GF-D8 (cell line): Measurements from ENCODE around the gene GALNT1.

Source experiments
- DNase-seq: peaks from one replicate; lab custom pipeline; 2025; lab: John Stamatoyannopoulos, UW

Gene GALNT1

DNA sequence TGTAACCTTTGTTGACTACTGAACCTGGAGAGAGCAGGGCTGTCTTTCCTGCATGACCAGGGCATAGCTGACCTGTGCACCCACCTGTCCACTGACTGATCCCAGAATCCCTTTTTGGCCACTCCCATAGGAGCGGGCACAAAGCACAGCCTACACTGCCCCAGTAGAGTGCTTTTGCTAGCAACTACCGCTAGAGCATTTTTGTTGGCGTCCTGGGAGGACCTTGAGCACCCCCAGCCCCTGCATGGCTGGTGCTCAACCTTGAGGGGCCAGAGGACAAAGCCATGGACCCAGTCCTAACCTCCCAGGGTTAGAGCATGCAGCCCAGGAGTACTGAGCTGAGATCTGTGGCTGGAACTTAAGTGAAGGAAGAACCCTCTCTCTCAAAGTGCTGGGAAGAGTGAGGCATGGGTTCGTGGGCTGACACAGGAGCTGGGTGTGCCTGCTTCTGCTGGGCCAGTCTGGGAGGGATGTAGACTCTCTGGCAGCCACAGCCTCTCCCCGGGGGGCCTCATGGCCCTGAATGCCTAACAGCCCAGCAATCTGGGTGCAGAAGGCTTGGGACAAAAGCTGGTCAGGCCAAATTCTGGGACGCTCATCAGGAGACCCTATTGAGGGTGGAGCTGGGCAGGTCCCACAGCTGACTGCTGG is 140.0 kb downstream of the GALNT1 start:
- DNase-seq = no peak

DNA sequence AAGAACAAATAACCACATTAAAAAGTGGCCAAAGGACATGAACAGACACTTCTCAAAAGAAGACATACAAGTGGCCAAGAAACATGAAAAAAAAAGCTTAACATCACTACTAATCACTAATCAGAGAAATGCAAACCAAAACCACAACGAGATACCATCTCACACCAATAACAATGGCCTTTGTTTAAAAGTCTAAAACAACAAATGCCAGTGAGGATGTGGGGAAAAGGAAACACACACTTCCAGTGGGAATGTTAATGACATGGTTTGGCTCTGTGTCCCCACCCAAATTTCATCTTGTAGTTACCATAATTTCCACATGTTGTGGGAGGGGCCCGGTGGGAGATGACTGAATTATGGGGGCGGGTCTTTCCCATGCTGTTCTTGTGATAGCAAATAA is 147.1 kb downstream of the GALNT1 start:
- no peak for DNase-seq

DNA sequence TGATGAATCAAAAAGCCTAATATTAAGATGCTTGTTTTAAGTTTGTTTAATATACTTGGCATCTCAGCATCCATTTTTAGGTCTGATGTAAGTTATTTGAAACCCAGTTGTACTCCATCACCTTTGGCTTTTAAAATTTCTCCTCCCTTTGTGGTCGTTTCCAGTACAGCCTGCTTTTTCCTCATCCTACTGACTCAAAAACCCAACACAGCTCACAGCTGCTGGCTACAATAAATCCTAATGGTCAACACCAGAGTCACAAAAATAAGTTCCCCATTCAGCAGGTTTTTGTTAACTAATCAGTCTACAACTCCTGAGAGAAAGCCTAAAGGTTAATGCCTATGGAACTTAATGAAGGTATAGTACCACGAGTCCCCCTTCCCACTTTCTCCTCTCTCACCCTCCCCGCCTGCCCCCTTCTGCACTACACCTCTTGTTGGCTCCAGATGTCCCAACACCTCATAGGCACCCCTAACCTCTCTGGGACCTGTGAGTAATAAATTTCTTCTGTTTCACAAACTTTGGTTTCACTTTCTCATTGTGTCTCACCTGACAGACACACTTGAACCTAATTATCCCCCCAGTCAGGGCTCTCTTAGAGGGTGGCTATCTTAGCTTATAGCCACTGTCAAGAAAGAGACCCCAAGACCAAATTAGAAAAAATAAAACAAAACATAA is 148.6 kb downstream of the GALNT1 start:
- DNase-seq = no peak

DNA sequence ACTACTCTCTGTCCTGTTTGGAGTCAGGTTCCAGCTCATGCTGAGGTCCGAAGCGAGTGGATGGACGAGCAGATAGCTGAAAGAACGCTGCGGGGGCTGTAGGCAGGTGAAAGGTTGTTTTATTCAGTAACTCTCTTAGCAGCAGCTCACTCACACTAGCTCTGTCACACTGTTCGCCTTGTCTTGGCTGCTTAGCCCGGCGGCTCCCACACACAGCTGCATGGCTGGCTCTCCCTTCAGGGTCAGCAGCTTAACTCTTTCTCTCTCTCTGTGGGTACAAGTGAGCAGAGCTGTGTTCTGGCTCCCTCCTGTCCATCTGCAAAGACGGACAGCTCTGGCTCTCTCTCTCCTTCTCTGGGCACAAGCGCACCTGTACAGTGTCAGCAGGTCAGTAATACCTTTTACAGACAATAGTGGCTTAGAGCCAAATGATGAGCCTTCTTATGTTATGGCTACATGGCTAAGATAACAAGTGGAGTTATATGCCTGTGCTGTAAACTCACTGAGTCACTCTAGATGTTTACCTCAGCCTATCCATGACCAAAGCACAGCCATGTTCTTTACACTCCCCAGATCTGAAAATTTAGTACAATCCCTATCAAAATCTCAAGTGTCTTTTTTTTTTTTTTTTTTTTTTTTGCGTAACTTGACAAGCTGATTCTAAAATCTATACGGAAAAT is 149.3 kb downstream of the GALNT1 start:
- DNase-seq = no peak

DNA sequence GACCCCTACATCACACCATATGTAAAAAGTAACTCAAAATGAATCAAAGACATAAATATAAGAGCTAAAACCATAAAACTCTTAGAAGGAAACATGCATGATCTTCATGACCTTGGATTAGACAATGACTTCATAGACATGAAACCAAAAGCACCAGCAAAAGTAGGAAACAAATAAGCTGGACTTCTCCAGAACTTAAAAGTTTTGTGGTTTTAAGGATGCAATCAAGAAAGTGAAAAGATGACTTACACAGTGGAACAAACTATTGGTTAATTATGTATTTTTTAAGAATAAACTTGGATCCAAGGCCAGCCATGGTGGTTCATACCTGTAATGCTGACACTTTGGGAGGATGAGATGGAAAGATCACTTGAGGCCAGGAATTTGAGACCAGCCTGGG is 150.2 kb downstream of the GALNT1 start:
- DNase-seq = no peak

DNA sequence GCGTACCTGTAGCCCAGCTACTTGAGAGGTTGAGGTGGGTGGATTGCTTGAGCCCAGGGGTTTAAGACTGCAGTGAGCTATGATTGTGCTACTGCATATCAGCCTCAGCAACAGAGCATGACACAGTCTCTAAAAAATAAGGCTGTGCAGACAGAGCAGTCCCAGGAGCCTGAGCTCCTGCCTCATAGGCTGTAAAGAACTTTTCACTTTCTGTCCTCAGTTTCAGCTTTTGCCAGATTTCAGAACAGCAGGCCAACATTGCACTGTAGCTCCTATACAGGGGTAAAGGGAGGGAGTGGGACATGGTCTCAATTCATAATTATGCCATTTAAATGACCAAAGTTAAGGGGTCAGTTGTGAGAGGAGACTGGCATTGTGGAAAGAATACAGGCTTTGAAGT is 150.6 kb downstream of the GALNT1 start:
- DNase-seq = no peak

DNA sequence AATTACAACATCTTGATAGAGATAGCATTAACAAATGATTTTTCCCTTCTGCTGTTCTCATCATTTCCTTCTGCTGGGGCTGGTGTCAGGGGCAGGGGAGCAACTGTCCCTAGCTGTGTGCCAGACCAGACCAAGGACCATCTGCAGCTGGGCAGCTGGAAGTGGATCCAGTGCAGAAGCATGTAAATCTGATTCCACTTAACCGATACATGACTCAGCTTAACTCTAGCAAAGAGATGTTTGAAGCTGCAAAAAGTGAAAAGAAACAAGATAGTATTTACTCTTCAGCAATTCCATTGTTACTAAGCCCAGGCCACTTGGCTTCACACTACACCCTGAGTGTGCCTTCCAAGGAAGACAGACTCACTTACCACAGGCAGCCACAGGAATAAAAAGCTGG is 151.1 kb downstream of the GALNT1 start:
- no peak for DNase-seq

DNA sequence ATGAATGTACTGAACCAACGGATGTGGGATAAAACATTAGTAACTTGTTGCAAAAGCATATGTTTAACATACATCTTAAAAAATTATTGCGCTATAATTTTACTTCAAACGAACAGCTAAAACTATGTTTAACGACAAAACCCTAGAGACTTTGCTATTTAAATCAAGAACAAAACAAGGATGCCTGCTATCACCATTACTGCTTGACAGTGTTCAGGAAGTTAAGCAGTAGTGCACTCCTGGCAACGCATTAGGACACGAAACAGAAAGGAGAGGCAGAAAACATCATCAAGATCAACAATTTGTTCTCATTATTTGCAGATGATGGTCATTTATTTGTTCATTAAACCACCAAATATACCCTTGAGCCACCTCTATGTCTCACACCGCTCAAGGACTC is 151.9 kb downstream of the GALNT1 start:
- DNase-seq = no peak

DNA sequence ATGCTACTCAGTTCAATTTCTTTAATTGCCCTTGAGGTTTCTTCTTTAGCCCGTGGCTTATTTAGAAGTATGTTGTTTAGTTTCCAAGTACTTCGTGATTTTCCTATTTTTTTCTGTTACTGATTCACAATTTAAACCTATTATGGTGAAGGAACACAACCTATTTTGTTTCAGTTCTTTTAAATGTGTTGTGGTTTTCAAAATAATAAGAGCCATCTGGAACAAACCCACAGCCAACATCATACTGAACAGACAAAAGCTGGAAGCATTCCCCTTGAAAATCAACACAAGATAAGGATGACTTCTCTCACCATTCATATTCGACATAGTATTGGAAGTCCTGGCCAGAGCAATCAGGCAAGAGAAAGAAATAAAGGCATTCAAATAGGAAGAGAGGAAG is 155.2 kb downstream of the GALNT1 start:
- no peak for DNase-seq

DNA sequence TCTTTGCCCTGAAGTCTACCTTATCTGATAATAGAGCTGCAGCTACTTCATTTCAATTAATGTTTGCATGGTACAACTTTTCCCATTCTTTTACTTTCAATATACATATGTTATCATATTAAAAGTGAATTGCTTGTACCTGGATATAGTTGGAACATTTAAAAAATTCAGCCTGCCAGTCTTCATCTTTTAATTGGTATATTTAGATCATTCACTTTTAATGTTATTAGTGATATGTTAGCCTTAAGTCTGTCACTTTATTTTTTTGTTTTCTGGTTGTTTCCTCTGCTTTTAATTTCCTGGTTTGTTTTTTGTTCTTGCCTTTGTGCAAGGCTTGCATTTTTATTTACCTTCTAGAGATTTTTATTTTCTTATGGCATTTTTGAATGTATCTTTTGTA is 158.2 kb downstream of the GALNT1 start:
- no peak for DNase-seq

DNA sequence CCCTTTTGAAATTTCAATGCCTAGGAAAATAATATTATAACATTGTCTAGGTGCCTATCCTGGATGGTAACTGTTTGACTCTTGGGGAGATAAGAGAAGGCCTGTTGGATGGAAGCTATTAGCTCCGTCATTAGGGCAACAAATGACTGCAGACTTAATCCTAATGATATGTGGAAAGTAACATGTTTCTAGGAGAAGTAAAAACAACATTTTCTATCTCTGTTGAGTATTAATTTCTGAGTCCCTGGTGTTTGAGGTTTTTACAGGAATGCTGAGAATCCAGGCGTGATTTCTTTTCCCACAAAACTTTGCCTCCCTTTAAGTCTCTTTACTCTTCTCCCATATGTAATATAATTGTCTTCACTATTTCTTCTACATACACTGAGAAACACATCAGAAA is 159.1 kb downstream of the GALNT1 start:
- no peak for DNase-seq

DNA sequence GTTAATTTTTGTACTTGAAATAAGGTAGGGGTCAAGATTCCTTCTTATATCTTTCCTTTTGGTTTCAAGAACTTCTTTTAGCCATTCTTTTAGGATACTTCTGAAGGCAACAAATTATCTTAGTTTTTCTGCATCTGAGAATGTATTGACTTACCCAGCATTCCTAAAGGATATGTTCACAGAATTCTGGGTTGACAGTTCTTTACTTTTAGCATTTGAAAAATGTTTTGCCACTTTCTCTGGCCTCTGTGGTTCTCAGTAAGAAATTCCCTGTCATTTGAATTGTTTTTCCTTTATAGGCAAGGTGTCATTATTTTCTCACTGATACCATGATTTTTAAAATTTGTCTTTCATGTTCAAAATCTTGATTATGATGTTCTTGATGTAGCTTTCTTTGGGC is 162.4 kb downstream of the GALNT1 start:
- no peak for DNase-seq

DNA sequence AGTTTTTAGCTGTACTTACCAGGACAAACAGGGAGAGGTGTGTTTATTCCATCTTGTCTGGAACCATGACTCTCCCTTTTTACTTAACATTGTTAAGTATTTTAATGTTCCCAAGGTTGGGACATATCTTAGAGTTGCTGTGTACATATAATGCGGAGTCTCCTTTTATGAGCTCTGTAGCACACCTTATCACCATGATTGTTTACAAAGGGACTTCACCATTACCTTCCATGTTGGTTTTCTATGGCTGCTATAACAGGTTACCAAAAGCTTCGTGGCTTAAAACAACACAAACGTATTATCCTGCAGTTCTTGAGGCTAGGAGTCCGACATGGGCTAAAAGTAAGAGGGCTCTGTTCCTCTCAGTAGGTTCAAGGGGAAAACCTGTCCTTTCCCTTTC is 164.3 kb downstream of the GALNT1 start:
- no peak for DNase-seq

DNA sequence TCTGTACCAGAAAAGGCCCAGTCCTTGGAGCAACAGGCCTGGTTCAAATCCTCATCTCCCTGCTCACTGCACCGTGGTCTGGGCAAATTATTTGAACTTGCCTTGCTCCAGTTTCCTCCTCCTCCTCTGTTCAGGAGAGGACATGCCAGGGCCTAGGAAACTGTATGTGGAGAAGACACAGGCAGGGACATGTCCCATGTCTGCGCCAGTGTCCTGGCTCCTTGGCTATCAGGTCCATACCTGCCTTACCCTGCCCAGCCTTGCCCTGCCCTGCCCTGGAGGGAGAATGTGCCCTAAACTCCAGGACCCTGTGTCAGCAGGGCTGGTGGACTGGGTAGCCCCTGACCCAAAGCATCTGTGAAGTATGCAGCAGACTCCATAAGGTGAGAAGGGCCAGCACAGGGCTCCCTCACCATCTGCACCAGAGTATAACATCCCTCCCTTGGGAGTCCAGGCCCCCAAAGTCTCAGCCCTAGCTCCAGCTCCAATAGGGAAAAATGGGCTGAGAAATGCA is 165.3 kb downstream of the GALNT1 start:
- no peak for DNase-seq

DNA sequence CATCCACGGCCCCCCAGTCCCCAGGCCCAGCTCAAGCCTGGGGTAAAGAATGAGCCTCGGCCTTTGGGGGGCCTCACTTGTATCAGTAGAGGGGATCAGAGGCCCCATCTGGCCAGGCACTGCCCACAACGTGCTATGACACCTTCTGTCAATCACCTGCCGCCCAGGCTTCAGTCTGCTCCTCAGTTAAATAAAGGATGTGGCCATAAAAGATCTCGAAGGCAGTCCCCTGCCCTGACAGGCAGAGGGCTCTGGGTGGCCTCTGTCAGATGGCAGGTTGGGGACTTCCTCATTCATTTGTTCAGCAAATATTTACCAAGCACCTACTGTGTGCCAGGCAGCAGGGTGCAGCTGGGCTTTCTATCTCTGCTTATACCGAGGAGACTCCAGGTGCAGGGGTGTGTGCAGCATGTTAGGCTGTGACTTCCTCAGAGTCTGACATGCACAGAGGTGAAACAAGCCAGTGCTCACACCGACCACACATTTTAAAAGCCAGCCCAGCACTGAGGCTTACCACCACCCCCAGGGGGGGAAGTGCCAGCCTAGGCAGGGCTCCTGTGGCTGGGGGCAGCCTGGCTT is 166.4 kb downstream of the GALNT1 start:
- no peak for DNase-seq

DNA sequence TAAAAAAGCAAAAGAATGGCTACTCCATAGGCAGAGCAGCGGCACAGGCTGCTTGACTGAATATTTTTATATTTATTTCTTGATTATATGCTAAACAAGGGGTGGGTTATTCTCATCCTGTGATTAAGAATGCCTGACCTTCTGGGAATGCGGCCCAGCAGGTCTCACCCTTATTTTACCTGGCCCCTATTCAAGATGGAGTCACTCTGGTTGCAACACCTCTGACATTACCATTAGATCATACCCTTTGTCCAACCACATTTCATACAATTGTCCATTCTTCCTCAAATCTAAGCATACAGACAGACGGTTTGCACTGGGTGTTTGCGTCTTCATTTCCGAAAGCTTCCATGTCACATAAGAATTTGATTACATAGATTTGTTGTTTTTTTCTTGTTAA is 168.2 kb downstream of the GALNT1 start:
- DNase-seq = no peak

DNA sequence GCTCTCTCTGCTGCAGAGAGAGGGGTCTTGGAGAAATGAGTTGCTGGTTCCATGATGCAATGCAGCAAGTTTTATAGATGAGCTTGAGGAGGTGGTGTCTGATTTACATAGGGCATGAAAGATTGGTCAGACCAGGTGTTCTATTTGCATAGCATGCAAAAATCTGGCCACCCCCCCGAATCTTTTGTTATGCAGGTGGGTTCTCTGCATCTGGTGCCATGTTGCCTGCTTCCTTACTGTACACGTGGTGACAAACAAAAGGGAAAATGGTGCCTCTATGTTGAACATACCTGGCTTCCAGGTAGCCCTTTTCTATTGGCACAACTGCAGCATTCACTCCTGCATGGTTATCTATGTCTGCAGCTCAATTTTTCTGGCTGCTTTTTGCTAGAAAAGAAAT is 169.4 kb downstream of the GALNT1 start:
- no peak for DNase-seq

DNA sequence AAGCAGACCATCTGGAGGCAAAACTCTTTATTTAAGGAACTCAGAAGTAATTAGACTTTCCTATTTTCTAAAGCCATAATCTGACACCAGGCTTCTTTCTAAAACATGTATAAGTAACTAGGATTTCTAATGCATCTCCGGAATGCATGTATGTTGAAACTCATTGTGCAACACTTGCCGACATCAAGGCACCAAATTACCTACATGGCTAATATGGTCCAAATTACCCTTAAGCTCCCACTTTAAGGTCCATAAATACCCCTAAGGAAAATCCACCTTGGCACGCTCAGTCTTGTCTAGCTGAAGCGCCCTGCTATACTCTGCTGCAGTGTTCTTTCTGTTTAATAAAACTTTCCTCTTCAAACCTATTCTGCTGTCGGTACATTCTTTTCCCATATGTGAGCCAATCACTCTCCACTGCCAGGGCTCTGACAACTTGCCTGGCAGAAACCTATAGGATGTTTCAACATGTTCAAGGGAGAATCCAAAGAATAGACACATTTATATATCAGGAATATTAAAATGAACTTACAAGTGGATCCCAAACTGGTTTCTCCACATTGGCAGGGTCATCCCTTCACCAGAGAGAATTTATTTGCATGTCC is 171.9 kb downstream of the GALNT1 start:
- DNase-seq = no peak

DNA sequence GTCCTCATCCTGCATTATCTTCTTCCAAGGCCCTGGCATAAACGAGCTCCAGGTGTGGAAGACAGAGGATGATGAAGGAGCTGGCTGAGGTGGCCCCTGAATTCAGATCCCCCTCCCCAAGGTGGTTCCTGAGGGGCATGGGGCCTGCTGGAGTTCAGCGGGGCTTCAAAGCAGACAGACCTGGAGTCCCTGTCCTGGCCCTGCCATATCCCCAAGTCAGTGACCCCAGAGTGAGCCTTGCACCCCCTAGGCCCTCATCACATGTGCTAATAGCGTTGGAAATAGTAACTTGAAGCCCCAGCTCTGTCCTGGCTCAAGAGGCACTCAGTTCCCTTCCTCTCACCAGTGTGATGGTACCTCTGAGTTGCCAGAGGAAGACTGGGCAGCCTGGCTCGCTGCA is 172.9 kb downstream of the GALNT1 start:
- DNase-seq = no peak

DNA sequence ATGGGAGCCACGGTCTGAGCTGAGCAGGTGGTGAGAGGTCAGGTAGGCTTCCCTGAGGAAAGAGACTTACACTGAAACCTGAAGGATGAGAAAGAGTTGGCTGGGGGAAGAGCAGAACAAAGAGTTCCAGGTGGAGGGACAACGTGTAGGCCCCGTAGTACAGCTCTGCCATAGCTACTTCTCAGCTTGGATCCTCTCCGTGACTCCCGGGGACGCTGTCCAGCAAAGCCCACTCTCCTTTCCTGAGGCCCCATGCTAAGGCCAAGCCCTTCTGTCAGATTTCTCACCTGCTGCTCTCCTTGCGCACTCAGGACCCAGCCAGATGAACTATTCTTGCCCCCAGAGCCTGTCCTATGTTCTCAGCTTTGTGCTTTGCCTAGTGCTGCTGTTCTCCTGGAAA is 173.8 kb downstream of the GALNT1 start:
- no peak for DNase-seq

DNA sequence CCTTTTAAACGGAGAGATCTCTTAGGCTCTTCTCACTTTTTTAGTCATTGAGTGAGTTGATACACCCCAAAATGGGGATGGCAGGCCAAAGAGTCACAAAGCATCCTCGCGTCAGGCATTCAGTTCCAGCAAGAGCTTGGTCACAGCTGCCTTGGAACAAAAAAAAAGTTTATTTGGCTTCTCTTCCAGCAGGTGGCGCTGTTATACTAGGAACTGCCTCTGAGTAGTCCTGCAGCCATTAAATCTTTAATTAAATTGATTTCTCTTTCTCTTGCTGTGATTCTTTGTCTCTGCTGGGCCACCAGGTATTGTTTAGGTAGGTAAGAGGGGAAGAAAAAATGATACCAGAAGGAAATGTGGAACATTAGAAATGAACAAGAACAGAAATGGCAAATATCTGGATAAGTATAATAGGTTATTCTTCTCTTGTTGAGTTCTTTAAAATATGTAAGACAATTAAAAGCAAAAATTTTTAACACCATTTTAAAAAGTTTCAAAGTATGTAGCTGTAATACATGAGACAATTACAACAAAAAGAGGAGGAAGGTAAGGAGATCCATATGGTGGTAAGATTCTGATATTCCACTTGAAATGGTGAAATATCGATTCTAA is 175.1 kb downstream of the GALNT1 start:
- peak; percentile 21 for DNase-seq
